ENCODE measurements around the gene TRAF5. TPM values are rescaled to one million over a fixed set of nuclear protein-coding genes. Genes with fewer than 3 reads are reported as not detected.

The TRAF5 gene
- total RNA-seq, 1 donor from 2014 or later = 14.4 TPM

DNA sequence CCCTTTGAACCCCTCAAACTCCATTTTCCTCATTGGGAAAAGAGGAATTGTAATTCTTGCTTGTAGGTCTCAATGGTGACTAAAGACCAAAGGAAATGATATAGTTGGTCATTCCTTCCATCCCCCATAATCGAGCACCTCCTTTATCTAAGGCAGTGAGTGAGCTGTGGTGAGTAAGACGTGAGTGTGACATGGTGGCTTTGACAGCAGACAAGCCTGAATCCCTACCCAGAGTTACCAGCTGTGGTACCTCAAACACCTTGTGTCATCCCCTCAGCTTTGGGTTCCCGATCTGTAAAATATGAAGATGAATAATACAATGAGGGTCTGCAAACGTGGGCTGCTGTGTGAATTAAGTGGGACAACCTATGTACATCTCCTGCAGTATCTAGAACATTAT lies 8.4 kb downstream of the TRAF5 start:
- H3K36me3 ChIP-seq (ENCODE audit: insufficient read depth, low read length) = no peaks in the 10 kb centered on the region
- peaks cover 5% of the 10 kb centered on the region for H3K9me3 Mint-ChIP-seq (ENCODE audit: unreplicated experiment)
- H3K79me2 ChIP-seq (ENCODE audit: insufficient read depth, low read length) = peaks cover 86% of the 10 kb centered on the region
- H2AFZ ChIP-seq (ENCODE audit: low read depth, low read length) = no peak overlapping the region
- H3K4me3 Mint-ChIP-seq (ENCODE audit: unreplicated experiment) = no peak overlapping the region
- H3K4me1 ChIP-seq (ENCODE audit: insufficient read depth, low read length) = peaks cover 2% of the 10 kb centered on the region
- H3K9me3 ChIP-seq (ENCODE audit: insufficient read depth, low read depth, low read length) = no peaks in the 10 kb centered on the region
- FAIRE-seq = no peak
- peaks cover 9% of the 10 kb centered on the region for H3K36me3 Mint-ChIP-seq (ENCODE audit: low read depth, unreplicated experiment)
- H3K27ac ChIP-seq (ENCODE audit: low read depth, low read length) = no peak overlapping the region
- H3K4me1 Mint-ChIP-seq (ENCODE audit: low read depth, unreplicated experiment) = peaks cover 13% of the 10 kb centered on the region
- H3K27me3 Mint-ChIP-seq (ENCODE audit: low read depth, unreplicated experiment) = peaks cover 6% of the 10 kb centered on the region
- no peak overlapping the region for H3K4me2 ChIP-seq (ENCODE audit: low read length)
- H3K9ac ChIP-seq (ENCODE audit: low read length) = no peak overlapping the region
- TF ChIP-seq, protein P1, sequence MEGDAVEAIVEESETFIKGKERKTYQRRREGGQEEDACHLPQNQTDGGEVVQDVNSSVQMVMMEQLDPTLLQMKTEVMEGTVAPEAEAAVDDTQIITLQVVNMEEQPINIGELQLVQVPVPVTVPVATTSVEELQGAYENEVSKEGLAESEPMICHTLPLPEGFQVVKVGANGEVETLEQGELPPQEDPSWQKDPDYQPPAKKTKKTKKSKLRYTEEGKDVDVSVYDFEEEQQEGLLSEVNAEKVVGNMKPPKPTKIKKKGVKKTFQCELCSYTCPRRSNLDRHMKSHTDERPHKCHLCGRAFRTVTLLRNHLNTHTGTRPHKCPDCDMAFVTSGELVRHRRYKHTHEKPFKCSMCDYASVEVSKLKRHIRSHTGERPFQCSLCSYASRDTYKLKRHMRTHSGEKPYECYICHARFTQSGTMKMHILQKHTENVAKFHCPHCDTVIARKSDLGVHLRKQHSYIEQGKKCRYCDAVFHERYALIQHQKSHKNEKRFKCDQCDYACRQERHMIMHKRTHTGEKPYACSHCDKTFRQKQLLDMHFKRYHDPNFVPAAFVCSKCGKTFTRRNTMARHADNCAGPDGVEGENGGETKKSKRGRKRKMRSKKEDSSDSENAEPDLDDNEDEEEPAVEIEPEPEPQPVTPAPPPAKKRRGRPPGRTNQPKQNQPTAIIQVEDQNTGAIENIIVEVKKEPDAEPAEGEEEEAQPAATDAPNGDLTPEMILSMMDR (IDR thresholded peaks at IDR 0.05; ENCODE audit: insufficient read depth, low read depth, low read length) = no peak
- H3K27ac Mint-ChIP-seq (ENCODE audit: unreplicated experiment) = no peak overlapping the region
- no peaks in the 10 kb centered on the region for H3K27me3 ChIP-seq (ENCODE audit: insufficient read depth, low read length)
- no peak for DNase-seq (ENCODE audit: low read depth)
- no peak overlapping the region for H3K4me3 ChIP-seq (ENCODE audit: insufficient read depth, low read depth, low read length)
- peaks cover 88% of the 10 kb centered on the region for H4K20me1 ChIP-seq (ENCODE audit: insufficient read depth, low read length)

- FAIRE-seq (no peak), DNase-seq (ENCODE audit: low read depth) (no peak)
- Histone ChIP-seq H3K36me3 (ENCODE audit: insufficient read depth, low read length) (no peaks in the 10 kb centered on the region), H3K4me1 (ENCODE audit: insufficient read depth, low read length) (peaks cover 2% of the 10 kb centered on the region), H3K4me3 (ENCODE audit: insufficient read depth, low read depth, low read length) (no peak overlapping the region), H3K9me3 (ENCODE audit: insufficient read depth, low read depth, low read length) (no peaks in the 10 kb centered on the region), H3K4me2 (ENCODE audit: low read length) (no peak overlapping the region), H2AFZ (ENCODE audit: low read depth, low read length) (no peak overlapping the region), H3K27ac (ENCODE audit: low read depth, low read length) (no peak overlapping the region), H3K27me3 (ENCODE audit: insufficient read depth, low read length) (no peaks in the 10 kb centered on the region), H3K9ac (ENCODE audit: low read length) (no peak overlapping the region), H4K20me1 (ENCODE audit: insufficient read depth, low read length) (peaks cover 82% of the 10 kb centered on the region), H3K79me2 (ENCODE audit: insufficient read depth, low read length) (peaks cover 79% of the 10 kb centered on the region)
- Mint-ChIP-seq H3K9me3 (ENCODE audit: unreplicated experiment) (peaks cover 5% of the 10 kb centered on the region), H3K36me3 (ENCODE audit: low read depth, unreplicated experiment) (peaks cover 9% of the 10 kb centered on the region), H3K27ac (ENCODE audit: unreplicated experiment) (no peak overlapping the region), H3K27me3 (ENCODE audit: low read depth, unreplicated experiment) (peaks cover 6% of the 10 kb centered on the region), H3K4me3 (ENCODE audit: unreplicated experiment) (no peak overlapping the region), H3K4me1 (ENCODE audit: low read depth, unreplicated experiment) (peaks cover 7% of the 10 kb centered on the region)
- TF ChIP-seq EZH2 (IDR thresholded peaks at IDR 0.05; ENCODE audit: insufficient read depth, low read length) = no peak
- TF ChIP-seq, protein P1 (IDR thresholded peaks at IDR 0.05; ENCODE audit: insufficient read depth, low read depth, low read length) = no peak
Measured at GRCh38 chr1:211335522-211336157, 9.0 kb downstream of the TRAF5 start.

DNA sequence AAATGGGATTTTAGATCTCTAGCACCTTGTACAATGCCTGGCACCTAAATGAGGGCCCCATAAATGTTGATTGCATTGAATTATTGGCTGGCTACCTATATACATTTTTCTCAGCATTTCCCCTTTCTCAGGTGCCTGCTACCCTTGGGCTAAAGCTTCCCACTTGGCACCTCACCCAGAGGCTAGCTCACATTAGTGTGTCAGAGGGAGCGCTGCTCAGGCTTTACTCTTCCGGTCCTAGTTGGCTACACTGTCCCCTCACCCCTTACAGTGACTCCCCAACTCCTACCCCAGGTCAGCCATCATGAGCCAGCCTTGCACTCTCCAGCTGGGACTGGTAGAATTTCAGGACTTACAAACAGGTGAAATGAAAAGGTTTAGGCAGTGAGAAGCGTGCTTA lies 9.5 kb downstream of the TRAF5 start:
- Mint-ChIP-seq H3K4me1 (ENCODE audit: low read depth, unreplicated experiment) (peaks cover 3% of the 10 kb centered on the region), H3K36me3 (ENCODE audit: low read depth, unreplicated experiment) (peaks cover 9% of the 10 kb centered on the region), H3K27ac (ENCODE audit: unreplicated experiment) (no peak overlapping the region), H3K27me3 (ENCODE audit: low read depth, unreplicated experiment) (peaks cover 6% of the 10 kb centered on the region), H3K9me3 (ENCODE audit: unreplicated experiment) (peaks cover 5% of the 10 kb centered on the region), H3K4me3 (ENCODE audit: unreplicated experiment) (peak overlapping the region; percentile 11)
- Histone ChIP-seq H3K9me3 (ENCODE audit: insufficient read depth, low read depth, low read length) (no peaks in the 10 kb centered on the region), H3K9ac (ENCODE audit: low read length) (no peak overlapping the region), H3K4me2 (ENCODE audit: low read length) (no peak overlapping the region), H3K27me3 (ENCODE audit: insufficient read depth, low read length) (no peaks in the 10 kb centered on the region), H2AFZ (ENCODE audit: low read depth, low read length) (no peak overlapping the region), H3K4me1 (ENCODE audit: insufficient read depth, low read length) (peaks cover 2% of the 10 kb centered on the region), H3K79me2 (ENCODE audit: insufficient read depth, low read length) (peaks cover 79% of the 10 kb centered on the region), H3K36me3 (ENCODE audit: insufficient read depth, low read length) (no peaks in the 10 kb centered on the region), H4K20me1 (ENCODE audit: insufficient read depth, low read length) (peaks cover 82% of the 10 kb centered on the region), H3K27ac (ENCODE audit: low read depth, low read length) (no peak overlapping the region), H3K4me3 (ENCODE audit: insufficient read depth, low read depth, low read length) (no peak overlapping the region)
- TF ChIP-seq, protein P1 (IDR thresholded peaks at IDR 0.05; ENCODE audit: insufficient read depth, low read depth, low read length) = no peak
- TF ChIP-seq EZH2 (IDR thresholded peaks at IDR 0.05; ENCODE audit: insufficient read depth, low read length) = no peak
- DNase-seq (ENCODE audit: low read depth) = no peak
- FAIRE-seq = no peak

Data from astrocyte (in vitro differentiated cells and primary cell).